ENCODE data around the gene CNRIP1. TPM values are rescaled to one million over a fixed set of nuclear protein-coding genes. Genes with fewer than 3 reads are reported as not detected.

CNRIP1 gene
- total and polyA plus RNA-seq, 2 donors from 2014 or later: 8.7 to 14.1 TPM

GRCh38 chr2:68294913-68295312 lies 24.8 kb downstream of the CNRIP1 start:
- no peak for TF ChIP-seq CTCF (IDR thresholded peaks at IDR 0.05; ENCODE audit: borderline replicate concordance, extremely low read depth, insufficient read depth)
- FAIRE-seq (no peak), DNase-seq (no peak)
- no peaks in the 10 kb centered on the region for H3K27me3 ChIP-seq (ENCODE audit: control insufficient read depth, insufficient read depth, low read length)
- H3K4me3 ChIP-seq (ENCODE audit: low read length in 3 of 3): no peak overlapping the region
- intact Hi-C loops (cut with DNase I): no loop called here
- H3K27ac ChIP-seq (ENCODE audit: low read depth in 2 of 2, low read length in 2 of 2): no peak overlapping the region
- H3K36me3 ChIP-seq (ENCODE audit: control insufficient read depth in 2 of 3, insufficient read depth in 3 of 3, low read length in 3 of 3): no peaks in the 10 kb centered on the region
- H3K4me1 ChIP-seq (ENCODE audit: control insufficient read depth in 2 of 3, insufficient read depth in 2 of 3, low read depth in 1 of 3, low read length in 3 of 3): no peaks in the 10 kb centered on the region
- H3K9me3 ChIP-seq (ENCODE audit: control insufficient read depth in 2 of 3, insufficient read depth in 1 of 3, low read length in 3 of 3): no peaks in the 10 kb centered on the region
- no peak overlapping the region for H3K9ac ChIP-seq (ENCODE audit: low read length in 3 of 3)

GRCh38 chr2:68294187-68294586 lies 25.6 kb downstream of the CNRIP1 start:
- no peak overlapping the region for H3K27ac ChIP-seq (ENCODE audit: low read depth in 2 of 2, low read length in 2 of 2)
- no peak for TF ChIP-seq CTCF (IDR thresholded peaks at IDR 0.05; ENCODE audit: borderline replicate concordance, extremely low read depth, insufficient read depth)
- intact Hi-C loops (cut with DNase I): no loop called here
- FAIRE-seq (no peak), DNase-seq (no peak)
- no peaks in the 10 kb centered on the region for H3K4me1 ChIP-seq (ENCODE audit: control insufficient read depth in 2 of 3, insufficient read depth in 2 of 3, low read depth in 1 of 3, low read length in 3 of 3)
- H3K36me3 ChIP-seq (ENCODE audit: control insufficient read depth in 2 of 3, insufficient read depth in 3 of 3, low read length in 3 of 3): no peaks in the 10 kb centered on the region
- no peak overlapping the region for H3K4me3 ChIP-seq (ENCODE audit: low read length in 3 of 3)
- H3K9me3 ChIP-seq (ENCODE audit: control insufficient read depth in 2 of 3, insufficient read depth in 1 of 3, low read length in 3 of 3): no peaks in the 10 kb centered on the region
- no peaks in the 10 kb centered on the region for H3K27me3 ChIP-seq (ENCODE audit: control insufficient read depth, insufficient read depth, low read length)
- H3K9ac ChIP-seq (ENCODE audit: low read length in 3 of 3): no peak overlapping the region

- H3K9me3 ChIP-seq (ENCODE audit: control insufficient read depth in 2 of 3, insufficient read depth in 1 of 3, low read length in 3 of 3): no peaks in the 10 kb centered on the region
- intact Hi-C loops (cut with DNase I): no loop called here
- H3K4me1 ChIP-seq (ENCODE audit: control insufficient read depth in 2 of 3, insufficient read depth in 2 of 3, low read depth in 1 of 3, low read length in 3 of 3): no peaks in the 10 kb centered on the region
- H3K4me3 ChIP-seq (ENCODE audit: low read length in 3 of 3): no peak overlapping the region
- no peaks in the 10 kb centered on the region for H3K27me3 ChIP-seq (ENCODE audit: control insufficient read depth, insufficient read depth, low read length)
- DNase-seq (no peak), FAIRE-seq (no peak)
- no peak overlapping the region for H3K27ac ChIP-seq (ENCODE audit: low read depth in 2 of 2, low read length in 2 of 2)
- TF ChIP-seq CTCF (IDR thresholded peaks at IDR 0.05; ENCODE audit: borderline replicate concordance, extremely low read depth, insufficient read depth): no peak
- H3K36me3 ChIP-seq (ENCODE audit: control insufficient read depth in 2 of 3, insufficient read depth in 3 of 3, low read length in 3 of 3): no peaks in the 10 kb centered on the region
- no peak overlapping the region for H3K9ac ChIP-seq (ENCODE audit: low read length in 3 of 3)
These were observed 26.0 kb downstream of the CNRIP1 start for GRCh38 chr2:68293755-68294154.

- H3K4me1 ChIP-seq (ENCODE audit: control insufficient read depth in 2 of 3, insufficient read depth in 2 of 3, low read depth in 1 of 3, low read length in 3 of 3): peaks cover 0 to 2% (median 0%) of the 10 kb centered on the region in 3 donors
- no peaks in the 10 kb centered on the region for H3K9me3 ChIP-seq (ENCODE audit: control insufficient read depth in 2 of 3, insufficient read depth in 1 of 3, low read length in 3 of 3)
- no peak overlapping the region for H3K27ac ChIP-seq (ENCODE audit: low read depth in 2 of 2, low read length in 2 of 2)
- intact Hi-C loops (cut with DNase I): no loop called here
- no peak for TF ChIP-seq CTCF (IDR thresholded peaks at IDR 0.05; ENCODE audit: borderline replicate concordance, extremely low read depth, insufficient read depth)
- H3K36me3 ChIP-seq (ENCODE audit: control insufficient read depth in 2 of 3, insufficient read depth in 3 of 3, low read length in 3 of 3): no peaks in the 10 kb centered on the region
- no peak overlapping the region for H3K4me3 ChIP-seq (ENCODE audit: low read length in 3 of 3)
- no peak overlapping the region for H3K9ac ChIP-seq (ENCODE audit: low read length in 3 of 3)
- H3K27me3 ChIP-seq (ENCODE audit: control insufficient read depth, insufficient read depth, low read length): no peaks in the 10 kb centered on the region
- no peak for DNase-seq
- no peak for FAIRE-seq
These were observed 26.7 kb downstream of the CNRIP1 start for GRCh38 chr2:68293024-68293423.
